Right lobe of liver (tissue), 6 donors: ENCODE data around the gene ZAR1. TPM values are rescaled to one million over a fixed set of nuclear protein-coding genes. Genes with fewer than 3 reads are reported as not detected.
"Not testable (repeated sequence)": the region's sequence is repeated elsewhere in the genome, so short reads cannot be mapped to it uniquely, and the experiment has no call there.

Experiments used
- ATAC-seq, 4 donors: fragments of 200-7000 bp; cut with Tn5 transposase; one replicate each; pipeline ENCODE4 v1.9.1; 2020; ENCODE audit warnings: mild to moderate bottlenecking in 4 of 4, moderate library complexity in 4 of 4
- DNase-seq, 3 donors: peaks; one replicate each; pipeline ENCODE4 v3.0.0-alpha.2; 2020
- H3K27ac ChIP-seq, 3 donors: fragments of 200-600 bp; one replicate each; pipeline ENCODE4 v1.8.0; 2022
- H3K27me3 ChIP-seq, 2 donors: fragments of 200-600 bp; one replicate each; pipeline ENCODE4 v1.8.0; 2022
- H3K36me3 ChIP-seq, 4 donors: fragments of 200-600 bp; sonication (generic) in 1 of 4; one replicate each; pipeline versions ENCODE4 v1.5.1 to v1.8.0; 2017 to 2022; ENCODE audit warnings: control low read depth in 1 of 4
- H3K4me1 ChIP-seq, 4 donors: fragments of 200-600 bp; sonication (generic) in 1 of 4; one replicate each; pipeline versions ENCODE4 v1.5.1 to v1.8.0; 2017 to 2022; ENCODE audit warnings: control low read depth in 1 of 4
- H3K4me3 ChIP-seq, 3 donors: fragments of 200-600 bp; one replicate each; pipeline ENCODE4 v1.8.0; 2022
- H3K9me3 ChIP-seq, 4 donors: fragments of 200-600 bp; sonication (generic) in 1 of 4; one replicate each; pipeline versions ENCODE4 v1.5.1 to v1.8.0; 2017 to 2022; ENCODE audit warnings: control low read depth in 1 of 4
- POLR2A ChIP-seq: fragments of 450-650 bp; IDR thresholded peaks from one replicate; pipeline ENCODE4 v1.6.1; 2017; ENCODE audit warnings: antibody characterized with exemption, mild to moderate bottlenecking
- WGBS: methylation state at CpG from one replicate; pipeline ENCODE4 v1.1.6; 2018; ENCODE audit warnings: low coverage, low lambda C conversion rate; ENCODE audit not compliant: insufficient coverage; ENCODE audit errors: missing lambda C conversion rate; 5-methylcytosine and 5-hydroxymethylcytosine counted together
- intact Hi-C, 2 donors: fragments of 100-400 bp; cut with DNase I; formaldehyde crosslinking; loops; one replicate each; pipeline versions ENCODE4 v1.11.2 to v1.14.1; 2022
- long read RNA-seq: library from polyadenylated mRNA; unstranded; transcript quantifications from one replicate; pipeline ENCODE4 v2.0.0, GENCODE V29; 2019
- total RNA-seq, 6 experiments: library from RNA; depleted of rRNA in 2 of 6; stranded (reverse); fragments of >200 nt in 2 of 6; fragmentation: NEBNext Ultra II Directional in 3 of 6; extraction: Animal tissue kit (Norgen Biotek cat#: 25700) in 3 of 6; gene quantifications; one replicate each; pipeline versions ENCODE4 v1.1.0 to v1.2.4, GENCODE V29; 2016 to 2023
- TF ChIP-seq, protein P1 (sequence below), 4 donors: fragments of 200-600 bp in 3 of 4; fragments of 450-650 bp in 1 of 4; IDR thresholded peaks; one replicate each; pipeline versions ENCODE4 v1.5.1 to v1.8.0; 2016 to 2022; ENCODE audit warnings: antibody characterized with exemption in 4 of 4, mild to moderate bottlenecking in 2 of 4
- donor health status: DM: no; HTN: yes; CAD: no.
- donor health status: DM: no; HTN: no; CAD: no.
- donor health status: DM: no; HTN: no; CAD: no.
- donor health status: DM: no; HTN: yes; CAD: no.
- donor health status: DM: no; HTN: yes; CAD: no.

ZAR1 gene
- not detected for total RNA-seq
- long read RNA-seq = 0 reads

DNA sequence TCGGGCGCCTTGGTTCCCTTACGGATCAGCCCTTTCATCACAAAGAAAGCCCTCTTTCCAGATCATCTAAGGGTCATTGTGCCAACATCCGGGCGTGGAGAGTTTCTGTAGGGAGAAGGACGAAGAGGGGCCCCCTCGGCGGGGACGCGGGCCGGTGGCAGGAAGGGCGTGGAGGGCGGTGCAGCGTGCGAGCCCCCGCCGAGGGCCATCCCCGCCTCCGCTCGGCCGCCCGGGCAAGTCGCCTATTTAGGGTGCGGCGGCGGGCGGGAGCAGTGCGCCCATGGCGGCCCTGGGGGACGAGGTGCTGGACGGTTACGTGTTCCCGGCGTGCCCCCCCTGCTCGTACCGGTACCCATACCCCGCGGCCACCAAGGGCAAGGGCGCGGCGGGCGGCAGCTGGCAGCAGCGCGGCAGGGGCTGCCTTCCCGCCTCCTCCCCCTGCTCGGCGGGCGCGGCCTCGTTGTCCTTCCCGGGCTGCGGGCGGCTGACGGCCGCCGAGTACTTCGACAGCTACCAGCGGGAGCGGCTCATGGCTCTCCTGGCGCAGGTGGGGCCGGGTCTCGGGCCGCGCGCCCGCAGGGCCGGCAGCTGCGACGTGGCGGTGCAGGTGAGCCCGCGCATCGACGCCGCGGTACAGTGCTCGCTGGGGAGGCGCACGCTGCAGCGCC lies at the start of gene ZAR1:
Gene ZAR1 (plus strand): TSS at position 241 of the 668 bp plus-strand sequence. CDS start 40 bp downstream, at position 281.
- no peaks in the 10 kb centered on the region for H3K36me3 ChIP-seq
- no peak within 1 kb of the TSS for H3K27ac ChIP-seq
- WGBS = 4% methylated on average over 6 of the region's 80 CpGs
- peaks cover 5 to 20% of the 10 kb centered on the region in 2 donors for H3K27me3 ChIP-seq
- DNase-seq (no peak), ATAC-seq (peak in 1 of 4 donors; percentile 28)
- H3K9me3 ChIP-seq = no peaks in the 10 kb centered on the region
- no peak for TF ChIP-seq POLR2A
- TF ChIP-seq, protein P1, sequence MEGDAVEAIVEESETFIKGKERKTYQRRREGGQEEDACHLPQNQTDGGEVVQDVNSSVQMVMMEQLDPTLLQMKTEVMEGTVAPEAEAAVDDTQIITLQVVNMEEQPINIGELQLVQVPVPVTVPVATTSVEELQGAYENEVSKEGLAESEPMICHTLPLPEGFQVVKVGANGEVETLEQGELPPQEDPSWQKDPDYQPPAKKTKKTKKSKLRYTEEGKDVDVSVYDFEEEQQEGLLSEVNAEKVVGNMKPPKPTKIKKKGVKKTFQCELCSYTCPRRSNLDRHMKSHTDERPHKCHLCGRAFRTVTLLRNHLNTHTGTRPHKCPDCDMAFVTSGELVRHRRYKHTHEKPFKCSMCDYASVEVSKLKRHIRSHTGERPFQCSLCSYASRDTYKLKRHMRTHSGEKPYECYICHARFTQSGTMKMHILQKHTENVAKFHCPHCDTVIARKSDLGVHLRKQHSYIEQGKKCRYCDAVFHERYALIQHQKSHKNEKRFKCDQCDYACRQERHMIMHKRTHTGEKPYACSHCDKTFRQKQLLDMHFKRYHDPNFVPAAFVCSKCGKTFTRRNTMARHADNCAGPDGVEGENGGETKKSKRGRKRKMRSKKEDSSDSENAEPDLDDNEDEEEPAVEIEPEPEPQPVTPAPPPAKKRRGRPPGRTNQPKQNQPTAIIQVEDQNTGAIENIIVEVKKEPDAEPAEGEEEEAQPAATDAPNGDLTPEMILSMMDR (IDR thresholded peaks at IDR 0.05) = no peak
- H3K4me1 ChIP-seq = peaks cover 0 to 5% (median 0%) of the 10 kb centered on the region in 4 donors
- peak within 1 kb of the TSS in 2 of 3 donors; percentile 7 to 21 for H3K4me3 ChIP-seq
- intact Hi-C loops = no loop called here

DNA sequence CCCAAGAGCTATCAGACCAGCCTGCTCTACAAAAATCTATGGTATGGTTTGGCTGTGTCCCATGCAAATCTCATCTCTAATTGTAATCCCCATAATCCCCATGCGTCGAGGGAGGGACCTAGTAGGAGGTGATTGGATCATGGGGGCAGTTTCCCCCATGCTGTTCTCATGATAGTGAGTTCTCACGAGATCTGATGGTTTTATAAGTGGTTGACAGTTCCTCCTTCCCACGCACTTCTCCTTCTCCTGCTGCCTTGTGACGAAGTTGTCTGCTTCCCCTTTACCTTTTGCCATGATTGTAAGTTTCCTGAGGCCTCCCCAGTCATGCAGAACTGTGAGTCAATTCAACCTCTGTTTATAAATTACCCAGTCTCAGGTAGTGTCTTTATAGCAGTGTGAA lies 49.1 kb upstream of the ZAR1 start:
- ATAC-seq, H3K27me3 ChIP-seq, H3K4me1 ChIP-seq, H3K36me3 ChIP-seq, DNase-seq, H3K27ac ChIP-seq, H3K4me3 ChIP-seq, intact Hi-C loops, H3K9me3 ChIP-seq: not testable (repeated sequence)
- 70% methylated on average over 3 of the region's 5 CpGs for WGBS

- no peak overlapping the region for H3K27ac ChIP-seq
- H3K9me3 ChIP-seq = no peaks in the 10 kb centered on the region
- no peaks in the 10 kb centered on the region for H3K27me3 ChIP-seq
- DNase-seq = no peak
- H3K36me3 ChIP-seq = peaks cover 0 to 2% (median 0%) of the 10 kb centered on the region in 4 donors
- TF ChIP-seq, protein P1 (IDR thresholded peaks at IDR 0.05) = peak; percentile 36 to 64 (median 56)
- TF ChIP-seq POLR2A = no peak
- intact Hi-C loops = no loop called here
- ATAC-seq = peak in 2 of 4 donors; percentile 35 to 36
- H3K4me1 ChIP-seq = no peaks in the 10 kb centered on the region
- 1% methylated on average over 3 of the region's 3 CpGs for WGBS
- H3K4me3 ChIP-seq = no peak overlapping the region
Measured at GRCh38 chr4:48445704-48446103, 44.3 kb upstream of the ZAR1 start.

DNA sequence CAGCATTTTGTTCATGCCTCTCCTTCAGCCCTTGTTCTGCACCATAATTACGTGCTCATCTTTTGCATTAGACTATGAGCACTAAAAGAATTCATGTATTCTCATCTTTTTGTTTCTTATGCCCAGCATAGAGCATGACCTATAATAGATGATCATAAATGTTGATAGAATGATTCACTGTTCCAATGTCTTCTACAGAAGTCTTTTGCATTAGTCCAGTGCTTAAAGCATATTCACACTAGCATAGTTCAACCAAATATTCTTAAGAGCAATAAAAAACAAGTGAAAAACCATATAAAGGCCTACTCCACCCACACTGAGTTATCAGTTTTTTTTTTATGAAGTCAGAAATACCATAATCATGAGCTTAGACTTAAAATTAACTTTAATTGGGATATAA lies 43.4 kb upstream of the ZAR1 start:
- Histone ChIP-seq H3K9me3 (no peaks in the 10 kb centered on the region), H3K4me1 (no peaks in the 10 kb centered on the region), H3K36me3 (peaks cover 0 to 2% (median 0%) of the 10 kb centered on the region in 4 donors), H3K4me3 (no peak overlapping the region), H3K27me3 (no peaks in the 10 kb centered on the region), H3K27ac (no peak overlapping the region)
- intact Hi-C loops = no loop called here
- WGBS = 77% methylated on average over 1 of the region's 1 CpG
- no peak for DNase-seq
- ATAC-seq = no peak
- TF ChIP-seq, protein P1 (IDR thresholded peaks at IDR 0.05) = no peak
- no peak for TF ChIP-seq POLR2A

GRCh38 chr4:48449151-48449550 lies 40.9 kb upstream of the ZAR1 start:
- WGBS = 79% methylated on average over 5 of the region's 10 CpGs
- ATAC-seq = no peak
- TF ChIP-seq POLR2A = no peak
- TF ChIP-seq, protein P1 (IDR thresholded peaks at IDR 0.05) = no peak

More at GRCh38 chr4:48449151-48449550, 40.9 kb upstream of the ZAR1 start:
- intact Hi-C loops = no loop called here
- H3K27me3 ChIP-seq = no peaks in the 10 kb centered on the region
- no peak overlapping the region for H3K4me3 ChIP-seq
- no peak for DNase-seq
- no peaks in the 10 kb centered on the region for H3K4me1 ChIP-seq
- no peak overlapping the region for H3K27ac ChIP-seq
- H3K36me3 ChIP-seq = no peaks in the 10 kb centered on the region
- no peaks in the 10 kb centered on the region for H3K9me3 ChIP-seq
